HepG2 (cell line): ENCODE measurements around the gene CPLANE2.

Experiments used
- CBX2 ChIP-seq, 2 experiments: fragments of 200-600 bp in 1 of 2; sonication (generic); formaldehyde crosslinking in 1 of 2; IDR thresholded peaks; 2 replicates each; pipeline versions ENCODE4 v1.7.0 to v1.8.1; 2018 to 2022; ENCODE audit warnings: low read depth in 2 of 2, low read length in 1 of 2, mild to moderate bottlenecking in 1 of 2, missing genetic modification reagents in 1 of 2
- FOXA3 ChIP-seq: IDR thresholded peaks from 2 replicates; pipeline ENCODE4 v1.6.1; 2016; ENCODE audit warnings: missing genetic modification reagents, missing compliant biosample characterization
- HNRNPLL ChIP-seq: fragments of 200-400 bp; formaldehyde crosslinking; IDR thresholded peaks from 2 replicates; pipeline ENCODE4 v1.6.1; 2017; ENCODE audit warnings: mild to moderate bottlenecking, low read depth, low read length; ENCODE audit not compliant: poor library complexity, severe bottlenecking
- KLF11 ChIP-seq: IDR thresholded peaks from 2 replicates; pipeline ENCODE4 v1.6.1; 2016; ENCODE audit warnings: missing compliant biosample characterization
- POLR2A ChIP-seq, 2 experiments: IDR thresholded peaks; 2 replicates each; pipeline ENCODE4 v1.6.1; 2011; ENCODE audit warnings: low read depth in 2 of 2, low read length in 2 of 2, mild to moderate bottlenecking in 1 of 2, moderate library complexity in 1 of 2; ENCODE audit not compliant: insufficient read depth in 1 of 2
- SMAD9 ChIP-seq: sonication (generic); formaldehyde crosslinking; IDR thresholded peaks from 2 replicates; pipeline ENCODE4 v1.5.1; 2020; ENCODE audit warnings: mild to moderate bottlenecking, missing genetic modification reagents
- TAF1 ChIP-seq: sonication (generic); formaldehyde crosslinking; IDR thresholded peaks from 2 replicates; pipeline ENCODE4 v1.4.0; 2020; ENCODE audit warnings: missing genetic modification reagents
- TF ChIP-seq, protein P1 (sequence below): sonication (generic); formaldehyde crosslinking; IDR thresholded peaks from 2 replicates; pipeline ENCODE4 v1.8.0; 2022; ENCODE audit warnings: mild to moderate bottlenecking, missing genetic modification reagents; ENCODE audit not compliant: insufficient replicate concordance
- TF ChIP-seq, protein P2 (sequence below): sonication (generic); formaldehyde crosslinking; IDR thresholded peaks from 2 replicates; pipeline ENCODE4 v1.4.0; 2020; ENCODE audit warnings: missing genetic modification reagents, borderline replicate concordance
- TF ChIP-seq, protein P3 (sequence below): sonication (generic); formaldehyde crosslinking; IDR thresholded peaks from 2 replicates; pipeline ENCODE4 v1.5.0; 2020; ENCODE audit warnings: mild to moderate bottlenecking, missing genetic modification reagents, moderate library complexity
- TF ChIP-seq, protein P4 (sequence below): sonication (generic); formaldehyde crosslinking; IDR thresholded peaks from 2 replicates; pipeline ENCODE4 v1.4.0; 2020; ENCODE audit warnings: missing genetic modification reagents
- TF ChIP-seq, protein P5 (sequence below): sonication (generic); formaldehyde crosslinking; conservative IDR thresholded peaks from 2 replicates; pipeline ENCODE4 v1.4.0; 2020; ENCODE audit warnings: missing genetic modification reagents
- TF ChIP-seq, protein P6 (sequence below): sonication (generic); formaldehyde crosslinking; IDR thresholded peaks from 2 replicates; pipeline ENCODE4 v1.8.0; 2022; ENCODE audit warnings: low read depth, missing genetic modification reagents

DNA sequence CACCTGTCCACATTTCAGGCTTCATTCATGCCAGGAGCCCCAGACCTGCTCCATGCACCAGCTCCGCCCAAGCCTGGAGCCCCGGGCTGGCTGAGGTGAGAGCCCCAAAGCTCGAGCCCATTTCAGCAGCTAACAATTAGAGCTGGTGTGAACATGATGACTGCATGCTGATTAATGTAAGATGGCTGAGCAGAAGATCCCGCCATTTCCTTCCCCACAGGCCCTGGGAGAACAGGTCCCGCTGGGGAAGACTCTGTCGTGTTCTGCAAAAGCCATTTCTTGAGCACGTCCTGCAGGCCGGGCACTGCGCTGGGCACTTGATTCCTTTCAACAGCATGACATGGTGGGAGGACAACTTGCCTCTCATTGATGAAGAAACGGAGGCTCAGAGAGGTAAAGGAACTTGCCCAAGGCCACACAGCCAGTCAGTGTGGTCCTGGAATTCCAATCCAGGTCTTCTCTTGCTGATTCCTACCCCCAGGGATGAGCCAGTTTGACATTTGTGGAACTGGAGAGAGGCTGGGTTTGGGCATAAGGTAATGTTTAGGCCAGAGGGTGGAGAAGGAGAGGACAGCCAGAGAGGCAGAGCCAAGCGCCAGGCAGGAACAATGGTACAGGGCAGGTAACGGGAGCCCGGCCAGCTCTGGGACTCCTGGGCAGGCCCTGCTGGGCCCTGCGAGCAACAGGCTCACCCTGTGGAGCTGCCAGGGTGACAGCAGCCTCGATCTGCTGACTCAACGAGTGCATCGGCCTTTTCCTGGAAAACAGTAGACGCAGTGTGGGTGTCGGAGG is 53.0 kb downstream of the CPLANE2 start:
- TF ChIP-seq SMAD9 (CRISPR knock-in tag) (no peak), POLR2A (IDR thresholded peaks at IDR 0.05; ENCODE audit: insufficient read depth in 1 of 2, low read depth in 2 of 2, low read length in 2 of 2) (no peak), KLF11 (CRISPR knock-in tag) (no peak), FOXA3 (CRISPR knock-in tag) (no peak), TAF1 (no peak), CBX2 (IDR thresholded peaks at IDR 0.05; ENCODE audit: low read depth, low read length) (no peak), CBX2 (CRISPR knock-in tag; IDR thresholded peaks at IDR 0.05; ENCODE audit: low read depth) (no peak), HNRNPLL (no peak)
- TF ChIP-seq, protein P1, sequence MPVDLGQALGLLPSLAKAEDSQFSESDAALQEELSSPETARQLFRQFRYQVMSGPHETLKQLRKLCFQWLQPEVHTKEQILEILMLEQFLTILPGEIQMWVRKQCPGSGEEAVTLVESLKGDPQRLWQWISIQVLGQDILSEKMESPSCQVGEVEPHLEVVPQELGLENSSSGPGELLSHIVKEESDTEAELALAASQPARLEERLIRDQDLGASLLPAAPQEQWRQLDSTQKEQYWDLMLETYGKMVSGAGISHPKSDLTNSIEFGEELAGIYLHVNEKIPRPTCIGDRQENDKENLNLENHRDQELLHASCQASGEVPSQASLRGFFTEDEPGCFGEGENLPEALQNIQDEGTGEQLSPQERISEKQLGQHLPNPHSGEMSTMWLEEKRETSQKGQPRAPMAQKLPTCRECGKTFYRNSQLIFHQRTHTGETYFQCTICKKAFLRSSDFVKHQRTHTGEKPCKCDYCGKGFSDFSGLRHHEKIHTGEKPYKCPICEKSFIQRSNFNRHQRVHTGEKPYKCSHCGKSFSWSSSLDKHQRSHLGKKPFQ (CRISPR knock-in tag), result no peak
- TF ChIP-seq, protein P2, sequence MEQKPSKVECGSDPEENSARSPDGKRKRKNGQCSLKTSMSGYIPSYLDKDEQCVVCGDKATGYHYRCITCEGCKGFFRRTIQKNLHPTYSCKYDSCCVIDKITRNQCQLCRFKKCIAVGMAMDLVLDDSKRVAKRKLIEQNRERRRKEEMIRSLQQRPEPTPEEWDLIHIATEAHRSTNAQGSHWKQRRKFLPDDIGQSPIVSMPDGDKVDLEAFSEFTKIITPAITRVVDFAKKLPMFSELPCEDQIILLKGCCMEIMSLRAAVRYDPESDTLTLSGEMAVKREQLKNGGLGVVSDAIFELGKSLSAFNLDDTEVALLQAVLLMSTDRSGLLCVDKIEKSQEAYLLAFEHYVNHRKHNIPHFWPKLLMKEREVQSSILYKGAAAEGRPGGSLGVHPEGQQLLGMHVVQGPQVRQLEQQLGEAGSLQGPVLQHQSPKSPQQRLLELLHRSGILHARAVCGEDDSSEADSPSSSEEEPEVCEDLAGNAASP (CRISPR knock-in tag), result no peak
- TF ChIP-seq, protein P3, sequence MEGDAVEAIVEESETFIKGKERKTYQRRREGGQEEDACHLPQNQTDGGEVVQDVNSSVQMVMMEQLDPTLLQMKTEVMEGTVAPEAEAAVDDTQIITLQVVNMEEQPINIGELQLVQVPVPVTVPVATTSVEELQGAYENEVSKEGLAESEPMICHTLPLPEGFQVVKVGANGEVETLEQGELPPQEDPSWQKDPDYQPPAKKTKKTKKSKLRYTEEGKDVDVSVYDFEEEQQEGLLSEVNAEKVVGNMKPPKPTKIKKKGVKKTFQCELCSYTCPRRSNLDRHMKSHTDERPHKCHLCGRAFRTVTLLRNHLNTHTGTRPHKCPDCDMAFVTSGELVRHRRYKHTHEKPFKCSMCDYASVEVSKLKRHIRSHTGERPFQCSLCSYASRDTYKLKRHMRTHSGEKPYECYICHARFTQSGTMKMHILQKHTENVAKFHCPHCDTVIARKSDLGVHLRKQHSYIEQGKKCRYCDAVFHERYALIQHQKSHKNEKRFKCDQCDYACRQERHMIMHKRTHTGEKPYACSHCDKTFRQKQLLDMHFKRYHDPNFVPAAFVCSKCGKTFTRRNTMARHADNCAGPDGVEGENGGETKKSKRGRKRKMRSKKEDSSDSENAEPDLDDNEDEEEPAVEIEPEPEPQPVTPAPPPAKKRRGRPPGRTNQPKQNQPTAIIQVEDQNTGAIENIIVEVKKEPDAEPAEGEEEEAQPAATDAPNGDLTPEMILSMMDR, result no peak
- TF ChIP-seq, protein P4, sequence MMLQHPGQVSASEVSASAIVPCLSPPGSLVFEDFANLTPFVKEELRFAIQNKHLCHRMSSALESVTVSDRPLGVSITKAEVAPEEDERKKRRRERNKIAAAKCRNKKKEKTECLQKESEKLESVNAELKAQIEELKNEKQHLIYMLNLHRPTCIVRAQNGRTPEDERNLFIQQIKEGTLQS, result no peak
- TF ChIP-seq, protein P5, sequence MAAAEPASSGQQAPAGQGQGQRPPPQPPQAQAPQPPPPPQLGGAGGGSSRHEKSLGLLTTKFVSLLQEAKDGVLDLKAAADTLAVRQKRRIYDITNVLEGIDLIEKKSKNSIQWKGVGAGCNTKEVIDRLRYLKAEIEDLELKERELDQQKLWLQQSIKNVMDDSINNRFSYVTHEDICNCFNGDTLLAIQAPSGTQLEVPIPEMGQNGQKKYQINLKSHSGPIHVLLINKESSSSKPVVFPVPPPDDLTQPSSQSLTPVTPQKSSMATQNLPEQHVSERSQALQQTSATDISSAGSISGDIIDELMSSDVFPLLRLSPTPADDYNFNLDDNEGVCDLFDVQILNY, result no peak
- TF ChIP-seq, protein P6, sequence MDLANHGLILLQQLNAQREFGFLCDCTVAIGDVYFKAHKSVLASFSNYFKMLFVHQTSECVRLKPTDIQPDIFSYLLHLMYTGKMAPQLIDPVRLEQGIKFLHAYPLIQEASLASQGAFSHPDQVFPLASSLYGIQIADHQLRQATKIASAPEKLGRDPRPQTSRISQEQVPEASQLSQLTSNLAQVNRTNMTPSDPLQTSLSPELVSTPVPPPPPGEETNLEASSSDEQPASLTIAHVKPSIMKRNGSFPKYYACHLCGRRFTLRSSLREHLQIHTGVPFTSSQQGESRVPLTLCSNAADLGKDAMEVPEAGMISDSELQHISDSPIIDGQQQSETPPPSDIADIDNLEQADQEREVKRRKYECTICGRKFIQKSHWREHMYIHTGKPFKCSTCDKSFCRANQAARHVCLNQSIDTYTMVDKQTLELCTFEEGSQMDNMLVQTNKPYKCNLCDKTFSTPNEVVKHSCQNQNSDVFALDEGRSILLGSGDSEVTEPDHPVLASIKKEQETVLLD (CRISPR knock-in tag), result no peak
